Measurements from ENCODE around the gene ZFR.

The ZFR gene

DNA sequence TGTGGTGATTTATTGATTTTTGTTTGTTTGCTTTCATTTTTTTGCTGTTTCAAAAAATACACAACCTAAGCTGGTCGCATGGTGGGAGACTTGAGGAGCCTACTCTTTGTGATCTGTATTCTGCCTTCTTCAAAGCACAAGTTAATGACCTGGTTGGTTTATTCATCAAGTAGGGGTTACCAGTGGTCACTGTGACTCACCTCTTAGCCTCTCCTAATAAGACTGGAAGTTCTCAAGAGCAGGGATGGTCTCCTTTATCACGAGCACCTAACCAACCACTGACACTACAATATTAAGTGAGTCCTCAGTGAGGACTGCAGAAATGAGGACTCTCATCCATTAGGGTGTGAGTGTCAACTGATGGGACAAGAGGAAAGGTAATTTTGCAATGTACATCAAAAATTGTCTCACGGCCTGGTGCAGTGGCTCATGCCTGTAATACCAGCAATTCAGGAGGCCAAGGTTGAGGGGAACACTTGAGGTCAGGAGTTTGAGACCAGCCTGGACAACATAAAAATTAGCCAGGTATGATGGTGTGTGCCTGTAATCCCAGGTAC is 118.2 kb downstream of the ZFR start:
- TF ChIP-seq ZNF8 (CRISPR knock-in tag; IDR thresholded peaks at IDR 0.05) (no peak), ZFP30 (CRISPR knock-in tag; IDR thresholded peaks at IDR 0.05) (no peak), ZC3H10 (CRISPR knock-in tag; IDR thresholded peaks at IDR 0.05) (no peak), ARNTL (CRISPR knock-in tag; IDR thresholded peaks at IDR 0.05; ENCODE audit: borderline replicate concordance, low read depth) (no peak), ZFP3 (CRISPR knock-in tag; IDR thresholded peaks at IDR 0.05) (no peak), RARB (CRISPR knock-in tag; IDR thresholded peaks at IDR 0.05) (no peak), PPARA (CRISPR knock-in tag; IDR thresholded peaks at IDR 0.05; ENCODE audit: borderline replicate concordance) (no peak), CSDC2 (CRISPR knock-in tag; IDR thresholded peaks at IDR 0.05) (no peak), GLIS3 (CRISPR knock-in tag; IDR thresholded peaks at IDR 0.05) (no peak), TCF4 (CRISPR knock-in tag; IDR thresholded peaks at IDR 0.05; ENCODE audit: borderline replicate concordance) (no peak), BACH2 (CRISPR knock-in tag; IDR thresholded peaks at IDR 0.05; ENCODE audit: borderline replicate concordance) (no peak), ZNF70 (CRISPR knock-in tag; IDR thresholded peaks at IDR 0.05) (no peak), ESRRG (CRISPR knock-in tag; IDR thresholded peaks at IDR 0.05) (no peak)
- TF ChIP-seq, protein P1, sequence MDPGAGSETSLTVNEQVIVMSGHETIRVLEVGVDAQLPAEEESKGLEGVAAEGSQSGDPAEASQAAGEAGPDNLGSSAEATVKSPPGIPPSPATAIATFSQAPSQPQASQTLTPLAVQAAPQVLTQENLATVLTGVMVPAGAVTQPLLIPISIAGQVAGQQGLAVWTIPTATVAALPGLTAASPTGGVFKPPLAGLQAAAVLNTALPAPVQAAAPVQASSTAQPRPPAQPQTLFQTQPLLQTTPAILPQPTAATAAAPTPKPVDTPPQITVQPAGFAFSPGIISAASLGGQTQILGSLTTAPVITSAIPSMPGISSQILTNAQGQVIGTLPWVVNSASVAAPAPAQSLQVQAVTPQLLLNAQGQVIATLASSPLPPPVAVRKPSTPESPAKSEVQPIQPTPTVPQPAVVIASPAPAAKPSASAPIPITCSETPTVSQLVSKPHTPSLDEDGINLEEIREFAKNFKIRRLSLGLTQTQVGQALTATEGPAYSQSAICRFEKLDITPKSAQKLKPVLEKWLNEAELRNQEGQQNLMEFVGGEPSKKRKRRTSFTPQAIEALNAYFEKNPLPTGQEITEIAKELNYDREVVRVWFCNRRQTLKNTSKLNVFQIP (CRISPR knock-in tag; IDR thresholded peaks at IDR 0.05; ENCODE audit: borderline replicate concordance, low read depth): no peak
- TF ChIP-seq, protein P2, sequence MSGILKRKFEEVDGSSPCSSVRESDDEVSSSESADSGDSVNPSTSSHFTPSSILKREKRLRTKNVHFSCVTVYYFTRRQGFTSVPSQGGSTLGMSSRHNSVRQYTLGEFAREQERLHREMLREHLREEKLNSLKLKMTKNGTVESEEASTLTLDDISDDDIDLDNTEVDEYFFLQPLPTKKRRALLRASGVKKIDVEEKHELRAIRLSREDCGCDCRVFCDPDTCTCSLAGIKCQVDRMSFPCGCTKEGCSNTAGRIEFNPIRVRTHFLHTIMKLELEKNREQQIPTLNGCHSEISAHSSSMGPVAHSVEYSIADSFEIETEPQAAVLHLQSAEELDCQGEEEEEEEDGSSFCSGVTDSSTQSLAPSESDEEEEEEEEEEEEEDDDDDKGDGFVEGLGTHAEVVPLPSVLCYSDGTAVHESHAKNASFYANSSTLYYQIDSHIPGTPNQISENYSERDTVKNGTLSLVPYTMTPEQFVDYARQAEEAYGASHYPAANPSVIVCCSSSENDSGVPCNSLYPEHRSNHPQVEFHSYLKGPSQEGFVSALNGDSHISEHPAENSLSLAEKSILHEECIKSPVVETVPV (CRISPR knock-in tag; IDR thresholded peaks at IDR 0.05): no peak
- TF ChIP-seq, protein P3, sequence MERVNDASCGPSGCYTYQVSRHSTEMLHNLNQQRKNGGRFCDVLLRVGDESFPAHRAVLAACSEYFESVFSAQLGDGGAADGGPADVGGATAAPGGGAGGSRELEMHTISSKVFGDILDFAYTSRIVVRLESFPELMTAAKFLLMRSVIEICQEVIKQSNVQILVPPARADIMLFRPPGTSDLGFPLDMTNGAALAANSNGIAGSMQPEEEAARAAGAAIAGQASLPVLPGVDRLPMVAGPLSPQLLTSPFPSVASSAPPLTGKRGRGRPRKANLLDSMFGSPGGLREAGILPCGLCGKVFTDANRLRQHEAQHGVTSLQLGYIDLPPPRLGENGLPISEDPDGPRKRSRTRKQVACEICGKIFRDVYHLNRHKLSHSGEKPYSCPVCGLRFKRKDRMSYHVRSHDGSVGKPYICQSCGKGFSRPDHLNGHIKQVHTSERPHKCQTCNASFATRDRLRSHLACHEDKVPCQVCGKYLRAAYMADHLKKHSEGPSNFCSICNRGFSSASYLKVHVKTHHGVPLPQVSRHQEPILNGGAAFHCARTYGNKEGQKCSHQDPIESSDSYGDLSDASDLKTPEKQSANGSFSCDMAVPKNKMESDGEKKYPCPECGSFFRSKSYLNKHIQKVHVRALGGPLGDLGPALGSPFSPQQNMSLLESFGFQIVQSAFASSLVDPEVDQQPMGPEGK (CRISPR knock-in tag; IDR thresholded peaks at IDR 0.05; ENCODE audit: borderline replicate concordance): no peak
- TF ChIP-seq, protein P4, sequence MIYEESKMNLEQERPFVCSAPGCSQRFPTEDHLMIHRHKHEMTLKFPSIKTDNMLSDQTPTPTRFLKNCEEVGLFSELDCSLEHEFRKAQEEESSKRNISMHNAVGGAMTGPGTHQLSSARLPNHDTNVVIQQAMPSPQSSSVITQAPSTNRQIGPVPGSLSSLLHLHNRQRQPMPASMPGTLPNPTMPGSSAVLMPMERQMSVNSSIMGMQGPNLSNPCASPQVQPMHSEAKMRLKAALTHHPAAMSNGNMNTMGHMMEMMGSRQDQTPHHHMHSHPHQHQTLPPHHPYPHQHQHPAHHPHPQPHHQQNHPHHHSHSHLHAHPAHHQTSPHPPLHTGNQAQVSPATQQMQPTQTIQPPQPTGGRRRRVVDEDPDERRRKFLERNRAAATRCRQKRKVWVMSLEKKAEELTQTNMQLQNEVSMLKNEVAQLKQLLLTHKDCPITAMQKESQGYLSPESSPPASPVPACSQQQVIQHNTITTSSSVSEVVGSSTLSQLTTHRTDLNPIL (CRISPR knock-in tag; IDR thresholded peaks at IDR 0.05; ENCODE audit: low read depth): no peak
- no peak for ATAC-seq

DNA sequence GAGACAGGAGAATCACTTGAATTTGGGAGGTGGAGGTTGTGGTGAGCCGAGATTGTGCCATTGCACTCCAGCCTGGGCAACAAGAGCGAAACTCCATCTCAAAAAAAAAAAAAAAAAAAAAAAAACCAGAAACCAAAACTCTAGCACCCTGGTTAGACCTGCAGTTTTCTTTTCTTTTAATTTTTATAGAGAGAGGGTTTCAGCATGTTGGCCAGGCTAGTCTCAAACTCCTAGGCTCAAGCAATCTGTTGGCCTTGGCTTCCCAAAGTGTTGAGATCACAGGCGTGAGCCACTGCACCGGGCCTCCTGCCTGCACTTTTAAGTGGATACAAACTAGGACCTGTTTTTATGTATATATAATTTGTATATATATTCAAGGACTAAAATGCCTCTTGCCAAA is 118.9 kb downstream of the ZFR start:
- ATAC-seq: no peak
- TF ChIP-seq, protein P1 (CRISPR knock-in tag; IDR thresholded peaks at IDR 0.05; ENCODE audit: borderline replicate concordance, low read depth): no peak
- TF ChIP-seq, protein P5, sequence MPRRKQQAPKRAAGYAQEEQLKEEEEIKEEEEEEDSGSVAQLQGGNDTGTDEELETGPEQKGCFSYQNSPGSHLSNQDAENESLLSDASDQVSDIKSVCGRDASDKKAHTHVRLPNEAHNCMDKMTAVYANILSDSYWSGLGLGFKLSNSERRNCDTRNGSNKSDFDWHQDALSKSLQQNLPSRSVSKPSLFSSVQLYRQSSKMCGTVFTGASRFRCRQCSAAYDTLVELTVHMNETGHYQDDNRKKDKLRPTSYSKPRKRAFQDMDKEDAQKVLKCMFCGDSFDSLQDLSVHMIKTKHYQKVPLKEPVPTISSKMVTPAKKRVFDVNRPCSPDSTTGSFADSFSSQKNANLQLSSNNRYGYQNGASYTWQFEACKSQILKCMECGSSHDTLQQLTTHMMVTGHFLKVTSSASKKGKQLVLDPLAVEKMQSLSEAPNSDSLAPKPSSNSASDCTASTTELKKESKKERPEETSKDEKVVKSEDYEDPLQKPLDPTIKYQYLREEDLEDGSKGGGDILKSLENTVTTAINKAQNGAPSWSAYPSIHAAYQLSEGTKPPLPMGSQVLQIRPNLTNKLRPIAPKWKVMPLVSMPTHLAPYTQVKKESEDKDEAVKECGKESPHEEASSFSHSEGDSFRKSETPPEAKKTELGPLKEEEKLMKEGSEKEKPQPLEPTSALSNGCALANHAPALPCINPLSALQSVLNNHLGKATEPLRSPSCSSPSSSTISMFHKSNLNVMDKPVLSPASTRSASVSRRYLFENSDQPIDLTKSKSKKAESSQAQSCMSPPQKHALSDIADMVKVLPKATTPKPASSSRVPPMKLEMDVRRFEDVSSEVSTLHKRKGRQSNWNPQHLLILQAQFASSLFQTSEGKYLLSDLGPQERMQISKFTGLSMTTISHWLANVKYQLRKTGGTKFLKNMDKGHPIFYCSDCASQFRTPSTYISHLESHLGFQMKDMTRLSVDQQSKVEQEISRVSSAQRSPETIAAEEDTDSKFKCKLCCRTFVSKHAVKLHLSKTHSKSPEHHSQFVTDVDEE (CRISPR knock-in tag; IDR thresholded peaks at IDR 0.05): no peak
- TF ChIP-seq ZC3H10 (CRISPR knock-in tag; IDR thresholded peaks at IDR 0.05) (no peak), ZNF565 (CRISPR knock-in tag; conservative IDR thresholded peaks at IDR 0.05; ENCODE audit: low read depth) (no peak), SNAI2 (CRISPR knock-in tag; IDR thresholded peaks at IDR 0.05) (no peak), OSR1 (CRISPR knock-in tag; IDR thresholded peaks at IDR 0.05) (no peak), CSDC2 (CRISPR knock-in tag; IDR thresholded peaks at IDR 0.05) (no peak), ARNTL (CRISPR knock-in tag; IDR thresholded peaks at IDR 0.05; ENCODE audit: borderline replicate concordance, low read depth) (no peak), ISL1 (CRISPR knock-in tag; IDR thresholded peaks at IDR 0.05) (no peak), PPARA (CRISPR knock-in tag; IDR thresholded peaks at IDR 0.05; ENCODE audit: borderline replicate concordance) (no peak), TCF4 (CRISPR knock-in tag; IDR thresholded peaks at IDR 0.05; ENCODE audit: borderline replicate concordance) (no peak), ZNF8 (CRISPR knock-in tag; IDR thresholded peaks at IDR 0.05) (no peak), ZNF70 (CRISPR knock-in tag; IDR thresholded peaks at IDR 0.05) (no peak), BACH2 (CRISPR knock-in tag; IDR thresholded peaks at IDR 0.05; ENCODE audit: borderline replicate concordance) (no peak), ZFP30 (CRISPR knock-in tag; IDR thresholded peaks at IDR 0.05) (no peak), GLIS3 (CRISPR knock-in tag; IDR thresholded peaks at IDR 0.05) (no peak), ZFP3 (CRISPR knock-in tag; IDR thresholded peaks at IDR 0.05) (no peak)
- TF ChIP-seq, protein P3 (CRISPR knock-in tag; IDR thresholded peaks at IDR 0.05; ENCODE audit: borderline replicate concordance): no peak
- TF ChIP-seq, protein P4 (CRISPR knock-in tag; IDR thresholded peaks at IDR 0.05; ENCODE audit: low read depth): no peak
- TF ChIP-seq, protein P2 (CRISPR knock-in tag; IDR thresholded peaks at IDR 0.05): no peak
